Fibroblast of villous mesenchyme (primary cell): Measurements from ENCODE around the gene PDZD2. TPM values are rescaled to one million over a fixed set of nuclear protein-coding genes. Genes with fewer than 3 reads are reported as not detected.
"Not testable (repeated sequence)": the region's sequence is repeated elsewhere in the genome, so short reads cannot be mapped to it uniquely, and the experiment has no call there.

Experiments
- DNase-seq: peaks from one replicate; pipeline ENCODE4 v3.0.0-alpha.2; 2010; ENCODE audit warnings: low read depth
- H3K4me3 ChIP-seq: 2 replicates; pipeline ENCODE4 v1.5.1; 2011; ENCODE audit warnings: low read depth, mild to moderate bottlenecking, low read length
- CTCF ChIP-seq: IDR thresholded peaks from 2 replicates; pipeline ENCODE4 v1.5.1; 2012; ENCODE audit warnings: low read depth, mild to moderate bottlenecking, low read length; ENCODE audit not compliant: insufficient read depth
- total RNA-seq: library from RNA; depleted of rRNA; stranded (reverse); fragments of >200 nt; gene quantifications from 2 replicates; pipeline ENCODE4 v1.2.3, GENCODE V29; 2012

Gene PDZD2
- total RNA-seq, 1 donor = 2.6 TPM

- no peak for DNase-seq
- H3K4me3 ChIP-seq = no peak overlapping the region
- no peak for TF ChIP-seq CTCF
Measured at GRCh38 chr5:31680528-31680927, 41.6 kb downstream of the PDZD2 start.

GRCh38 chr5:31682025-31682424 lies 43.1 kb downstream of the PDZD2 start:
- DNase-seq = no peak
- TF ChIP-seq CTCF = no peak
- no peak overlapping the region for H3K4me3 ChIP-seq

GRCh38 chr5:31682851-31683250 lies 43.9 kb downstream of the PDZD2 start:
- no peak overlapping the region for H3K4me3 ChIP-seq
- DNase-seq = no peak
- TF ChIP-seq CTCF = no peak

GRCh38 chr5:31688515-31689092 lies 49.7 kb downstream of the PDZD2 start:
- DNase-seq = no peak
- TF ChIP-seq CTCF = no peak
- H3K4me3 ChIP-seq = no peak overlapping the region

- not testable (repeated sequence) for DNase-seq, H3K4me3 ChIP-seq
Measured at GRCh38 chr5:31691408-31691807, 52.5 kb downstream of the PDZD2 start.

GRCh38 chr5:31692561-31693221 lies 53.8 kb downstream of the PDZD2 start:
- TF ChIP-seq CTCF = no peak
- no peak for DNase-seq
- no peak overlapping the region for H3K4me3 ChIP-seq

GRCh38 chr5:31698673-31699072 lies 59.7 kb downstream of the PDZD2 start:
- TF ChIP-seq CTCF = no peak
- no peak for DNase-seq
- H3K4me3 ChIP-seq = no peak overlapping the region
